ENCODE measurements around the gene MGAM2.

MGAM2 gene

DNA sequence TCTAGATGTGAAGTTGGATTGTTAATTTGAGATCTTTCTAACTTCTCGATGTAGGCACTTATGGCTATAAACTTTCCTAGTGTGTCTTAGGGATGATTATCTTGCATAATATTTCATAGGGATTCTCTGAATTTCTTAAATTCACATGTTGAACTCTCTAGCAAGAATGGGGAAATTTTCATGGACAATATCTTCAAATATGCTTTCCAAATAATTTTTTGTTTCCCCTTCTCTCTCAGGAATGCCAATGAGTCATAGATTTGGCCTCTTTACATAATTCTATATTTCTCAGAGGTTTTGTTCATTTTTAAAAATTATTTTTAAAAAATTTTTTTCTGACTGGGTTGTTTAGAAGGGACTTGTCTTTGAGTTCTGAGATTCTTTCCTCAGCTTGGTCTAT lies 68.9 kb downstream of the MGAM2 start:
- no peak for DNase-seq

DNA sequence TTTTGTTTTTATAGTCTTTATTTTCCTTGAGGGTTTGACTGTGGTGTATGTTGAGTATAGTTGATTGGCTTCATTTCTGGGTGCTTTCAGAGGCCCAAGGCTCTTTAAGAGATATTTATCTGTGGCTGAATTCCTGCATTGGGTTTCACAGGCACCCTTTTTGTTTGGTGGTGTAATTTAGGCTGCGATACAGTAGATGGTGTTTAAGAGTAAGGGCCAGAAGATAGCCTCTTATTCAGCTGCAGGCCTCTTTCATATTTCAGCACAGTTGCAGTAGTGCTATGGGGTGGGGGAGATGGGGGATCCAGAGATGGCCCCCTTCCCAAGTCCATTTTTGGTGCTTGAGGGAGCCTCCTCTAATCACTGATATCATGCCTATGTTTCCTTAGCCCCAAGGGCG lies 69.7 kb downstream of the MGAM2 start:
- no peak for DNase-seq

DNA sequence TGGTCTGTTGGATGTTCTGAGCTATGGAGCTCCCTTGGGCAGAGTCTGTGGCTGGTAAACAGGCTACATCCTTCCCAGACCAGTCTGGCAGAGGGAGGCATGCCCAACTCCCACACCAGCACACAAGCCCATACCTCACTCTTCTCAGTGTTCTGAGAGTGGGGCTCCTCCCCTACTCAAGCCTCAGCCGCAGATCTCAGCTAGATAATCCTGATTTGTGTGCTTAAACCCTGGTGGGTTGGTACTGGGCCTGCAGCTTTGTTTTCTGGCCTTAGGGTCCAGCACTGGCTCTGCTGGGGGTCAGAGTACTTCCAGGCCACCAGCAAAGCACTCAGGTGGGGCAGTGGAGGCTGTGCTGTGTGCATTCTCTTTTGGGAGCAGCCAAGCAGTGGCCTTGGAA lies 70.4 kb downstream of the MGAM2 start:
- no peak for DNase-seq

GRCh38 chr7:142185069-142185468 lies 73.6 kb downstream of the MGAM2 start:
- no peak for DNase-seq

DNA sequence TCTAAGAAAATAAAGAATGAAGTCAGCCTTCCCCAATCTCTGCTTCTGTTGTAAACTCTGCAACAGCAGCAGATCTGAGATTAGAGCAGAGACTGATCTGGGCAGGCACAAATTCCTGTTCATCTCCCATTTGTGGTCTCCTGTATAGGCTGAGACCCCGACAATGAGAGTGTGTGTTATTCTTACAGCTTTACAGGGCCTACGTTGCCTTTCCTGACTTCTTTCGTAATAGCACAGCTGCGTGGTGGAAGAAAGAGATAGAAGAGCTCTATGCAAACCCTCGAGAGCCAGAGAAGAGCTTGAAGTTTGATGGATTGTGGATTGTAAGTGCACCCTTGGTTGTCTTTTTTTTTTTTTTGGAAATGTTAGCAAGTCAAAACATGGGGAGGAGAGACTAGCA lies 74.3 kb downstream of the MGAM2 start:
- no peak for DNase-seq

DNA sequence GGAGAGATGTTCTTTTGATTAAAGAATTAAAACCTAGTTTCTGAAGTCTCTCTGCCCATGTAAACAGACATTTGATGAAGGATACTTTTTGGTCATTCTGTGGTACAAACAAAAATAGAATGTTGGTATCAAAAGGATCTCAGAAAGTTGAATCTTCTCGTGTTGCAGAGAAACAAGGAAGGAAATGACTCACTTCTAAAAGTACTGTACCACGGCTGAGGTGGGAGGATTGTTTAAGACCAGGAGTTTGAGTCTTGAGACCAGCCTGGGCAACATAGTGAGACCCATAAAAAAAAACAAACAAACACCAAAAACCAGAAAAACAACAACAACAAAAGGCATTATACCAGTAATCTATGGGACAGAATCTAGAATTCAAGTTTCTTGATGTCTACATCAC lies 76.6 kb downstream of the MGAM2 start:
- no peak for DNase-seq

DNA sequence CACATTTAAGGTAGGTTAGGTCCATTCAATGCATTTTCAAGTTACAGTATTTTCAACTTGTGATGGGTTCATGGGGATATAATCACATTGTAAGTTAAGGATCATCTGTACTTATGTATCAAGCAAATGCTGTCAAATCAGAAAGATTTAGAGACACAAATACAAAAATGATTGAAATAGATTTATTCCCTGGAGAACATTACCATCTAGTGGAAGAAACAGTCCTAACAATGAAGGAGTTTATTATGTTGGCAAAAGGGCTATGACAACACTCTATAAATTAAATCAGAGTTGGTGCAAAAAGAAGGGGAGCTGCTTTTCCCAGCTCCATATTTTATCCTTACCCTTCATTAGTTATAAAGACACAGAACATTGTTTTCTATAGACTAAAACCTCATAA lies 77.3 kb downstream of the MGAM2 start:
- no peak for DNase-seq

GRCh38 chr7:142194201-142194600 lies 82.7 kb downstream of the MGAM2 start:
- no peak for DNase-seq

DNA sequence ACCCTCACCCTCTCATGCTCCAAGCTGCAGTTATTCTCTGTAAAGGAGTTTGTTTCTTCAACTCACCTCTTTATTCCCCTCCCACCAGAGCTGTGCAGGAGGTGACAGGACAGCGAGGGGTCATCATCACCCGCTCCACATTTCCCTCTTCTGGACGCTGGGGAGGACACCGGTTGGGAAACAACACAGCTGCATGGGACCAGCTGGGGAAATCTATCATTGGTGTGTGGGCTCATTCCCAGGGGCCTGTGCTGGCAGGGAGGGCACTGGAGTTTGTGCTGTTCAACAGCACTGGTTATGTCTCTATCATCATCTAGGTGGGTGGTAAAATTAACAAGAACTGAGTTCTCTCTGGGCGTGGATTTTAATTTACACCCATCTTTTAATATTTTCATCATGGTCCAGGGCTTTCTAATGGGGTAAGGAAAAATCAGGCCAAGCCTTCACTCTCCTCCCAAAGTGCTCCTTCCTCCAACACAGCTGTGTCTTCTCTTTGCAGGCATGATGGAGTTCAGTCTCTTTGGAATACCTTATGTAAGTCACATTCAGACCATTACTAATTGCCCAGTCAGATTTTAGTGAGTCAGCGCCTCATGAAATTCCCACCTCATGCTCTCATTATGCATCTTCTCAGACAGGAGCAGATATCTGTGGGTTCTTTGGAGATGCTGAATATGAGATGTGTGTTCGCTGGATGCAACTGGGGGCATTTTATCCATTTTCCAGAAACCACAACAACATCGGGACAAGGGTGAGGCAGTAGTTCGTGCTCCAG lies 84.7 kb downstream of the MGAM2 start:
- no peak for DNase-seq

DNA sequence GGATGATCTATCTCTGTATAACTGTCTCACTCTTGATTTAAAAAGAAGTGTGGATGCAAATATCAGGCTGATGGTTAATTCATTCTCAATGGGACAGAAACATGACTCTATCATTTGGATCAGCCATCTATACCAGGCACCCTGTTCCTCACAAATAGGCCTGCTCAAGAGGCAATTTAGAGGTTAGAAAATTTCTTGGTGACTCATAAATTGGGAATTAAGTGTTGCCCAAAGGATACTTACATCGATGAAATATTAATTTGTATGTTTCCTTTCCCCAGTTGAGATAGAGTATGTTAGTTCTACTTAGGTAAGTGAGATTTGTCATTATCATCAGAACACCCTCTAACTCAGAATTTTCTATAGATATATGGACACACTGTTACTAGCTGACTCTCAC lies 88.7 kb downstream of the MGAM2 start:
- DNase-seq, result no peak

DNA sequence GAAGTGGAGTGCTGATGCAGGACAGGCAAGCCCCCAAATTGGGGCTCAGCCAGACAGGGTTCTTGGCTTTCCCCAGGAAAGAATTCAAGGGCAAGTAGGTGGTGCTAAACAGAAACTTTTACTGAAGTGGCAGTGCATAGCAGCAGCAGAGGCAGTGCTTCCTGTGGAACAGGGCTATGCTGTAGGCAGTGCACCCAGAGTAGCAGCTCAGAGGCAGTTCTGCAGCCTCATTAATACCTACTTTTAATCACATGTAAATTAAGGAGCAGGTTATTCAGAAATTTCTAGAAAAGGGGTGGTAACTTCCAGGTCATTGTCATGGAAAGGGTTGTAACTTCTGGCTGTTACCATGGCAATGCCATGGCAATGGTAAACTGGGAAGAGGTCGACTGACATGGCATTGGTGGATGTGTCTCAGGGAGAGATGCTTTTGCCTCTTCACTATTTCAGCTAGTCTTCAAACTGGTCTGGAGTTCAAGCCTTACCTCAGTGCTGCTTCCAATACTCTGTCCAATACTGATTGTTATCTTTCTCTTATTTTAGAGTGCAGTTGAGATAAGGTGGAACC lies 117.1 kb downstream of the MGAM2 start:
- DNase-seq, result no peak

- DNase-seq, result no peak
Observed at GRCh38 chr7:142231716-142232115, 120.2 kb downstream of the MGAM2 start.

- DNase-seq, result no peak
Observed at GRCh38 chr7:142240546-142240945, 129.0 kb downstream of the MGAM2 start.

DNA sequence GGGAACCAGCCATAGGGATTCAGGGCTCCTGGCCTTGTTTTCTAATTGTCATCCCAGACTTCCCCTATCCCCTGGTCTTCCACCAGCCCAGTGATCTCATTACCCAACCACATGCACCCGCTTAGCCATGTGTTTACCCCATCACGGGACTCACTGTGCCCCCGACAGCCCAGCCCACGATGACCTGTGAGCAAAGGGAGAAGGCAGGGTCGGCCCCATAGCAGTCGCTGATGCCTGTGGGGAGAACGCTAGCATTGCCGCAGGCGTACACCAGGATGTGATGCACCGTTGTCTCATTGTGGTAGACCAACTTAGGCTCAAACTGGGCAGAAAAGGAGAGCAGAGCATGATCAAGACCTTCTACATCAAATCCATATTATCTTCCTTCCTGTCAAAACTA lies 132.3 kb downstream of the MGAM2 start:
- DNase-seq, result no peak

DNA sequence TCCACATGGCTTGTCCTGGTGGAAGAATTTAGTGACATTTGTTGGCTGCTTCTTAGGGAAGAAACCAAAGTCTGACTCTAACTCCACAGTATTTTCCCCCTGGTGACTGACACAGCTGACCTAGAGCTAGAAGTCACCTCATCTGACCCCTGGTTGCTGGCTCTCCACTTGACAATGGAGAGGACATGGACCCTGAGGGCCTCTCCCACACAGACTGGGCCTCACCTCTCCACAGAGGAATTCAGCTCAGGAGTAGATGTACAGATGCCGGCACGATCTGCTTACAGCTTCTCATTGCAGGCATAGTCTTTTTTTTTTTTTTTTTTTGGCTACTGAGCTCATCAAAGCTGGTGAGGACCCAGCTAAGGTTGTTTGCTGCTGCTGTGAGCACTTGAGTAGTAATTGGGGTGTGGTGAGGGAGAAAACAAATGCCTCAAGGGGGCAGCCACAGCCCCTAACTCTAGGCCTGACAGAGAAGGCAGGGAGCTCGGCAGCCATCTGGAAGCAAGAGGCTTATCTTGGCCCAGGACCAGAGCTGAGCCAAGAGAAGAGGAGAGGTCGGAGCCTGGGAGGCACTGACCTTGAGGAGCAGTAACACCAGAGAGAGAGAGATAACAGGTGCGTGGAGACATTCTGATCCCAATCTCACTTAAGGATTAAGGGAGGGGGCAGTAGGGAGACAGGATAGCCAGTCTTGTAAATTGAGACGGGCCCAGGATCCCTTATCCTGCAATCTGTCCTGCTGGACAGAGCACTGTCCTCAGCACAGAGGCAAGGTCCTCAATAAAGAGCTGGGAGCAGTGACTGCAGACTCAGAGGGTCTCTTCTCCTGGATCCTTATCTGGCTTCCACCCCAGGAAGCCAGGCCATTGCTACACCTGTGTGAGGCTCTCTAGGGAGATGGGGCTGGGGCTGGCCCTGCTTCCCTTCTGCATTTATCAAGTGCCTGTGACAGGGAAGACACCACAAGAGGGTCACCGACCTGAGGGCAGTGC lies 136.9 kb downstream of the MGAM2 start:
- DNase-seq, result no peak

DNA sequence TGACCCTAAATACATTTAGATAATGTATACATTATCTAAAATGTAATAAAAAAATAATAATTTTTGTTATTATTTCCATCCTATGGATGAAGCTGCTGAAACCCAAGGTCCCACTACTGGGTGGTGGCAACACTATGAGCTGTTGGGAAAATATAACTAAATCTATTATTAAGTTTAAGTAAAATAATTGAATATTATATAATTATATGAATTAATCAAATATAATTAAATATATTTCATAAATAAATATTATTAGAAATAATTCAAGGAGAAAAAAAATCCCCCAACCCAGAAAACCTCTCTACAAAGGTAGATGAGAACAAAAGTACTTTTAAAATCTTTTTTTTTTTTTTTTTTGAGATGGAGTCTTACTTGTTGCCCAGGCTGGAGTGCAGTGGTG lies 138.4 kb downstream of the MGAM2 start:
- no peak for DNase-seq

DNA sequence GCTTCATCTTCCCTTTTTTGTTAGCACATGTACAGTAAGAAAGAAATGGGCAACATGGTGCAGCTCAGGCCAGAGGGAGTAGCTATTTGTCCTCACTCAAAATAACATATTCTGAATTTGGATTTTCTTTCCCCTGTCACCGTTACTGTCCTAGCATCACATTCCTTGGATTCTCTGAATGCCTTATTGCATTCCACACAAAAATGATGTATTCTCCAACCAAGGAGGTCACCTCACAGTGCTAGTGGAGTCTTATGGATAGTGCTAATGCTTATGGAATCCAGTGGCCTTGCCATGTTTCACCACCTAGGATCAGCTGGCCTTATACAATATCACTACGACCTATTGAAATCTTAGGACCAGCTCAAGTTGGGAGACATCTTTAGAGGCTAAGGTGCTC lies 139.2 kb downstream of the MGAM2 start:
- no peak for DNase-seq

DNA sequence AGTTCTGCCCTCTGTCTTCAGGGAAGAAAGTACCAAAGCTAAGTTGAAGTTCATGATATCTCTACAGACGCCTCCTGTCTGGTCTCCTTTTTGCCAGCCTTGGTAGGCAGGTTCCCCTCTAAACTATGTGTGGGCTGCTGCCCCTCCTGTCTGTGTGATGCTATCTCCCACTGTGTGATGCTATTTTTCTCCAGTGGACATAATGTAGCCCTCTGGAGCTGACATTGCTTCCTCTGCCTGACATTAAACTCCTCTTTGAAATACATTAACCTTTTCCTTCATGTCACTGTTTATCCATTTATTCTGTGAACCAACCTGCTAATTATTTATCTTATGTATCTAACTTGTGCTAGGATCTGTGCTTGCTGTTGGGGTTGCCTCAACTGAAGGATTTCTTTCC lies 146.4 kb downstream of the MGAM2 start, which contains the start of gene PRSS58:
Gene PRSS58, minus strand, starts transcription at position 101 of the 400 bp plus-strand sequence. CDS start 351 bp downstream, outside the sequence.
- no peak for DNase-seq

DNA sequence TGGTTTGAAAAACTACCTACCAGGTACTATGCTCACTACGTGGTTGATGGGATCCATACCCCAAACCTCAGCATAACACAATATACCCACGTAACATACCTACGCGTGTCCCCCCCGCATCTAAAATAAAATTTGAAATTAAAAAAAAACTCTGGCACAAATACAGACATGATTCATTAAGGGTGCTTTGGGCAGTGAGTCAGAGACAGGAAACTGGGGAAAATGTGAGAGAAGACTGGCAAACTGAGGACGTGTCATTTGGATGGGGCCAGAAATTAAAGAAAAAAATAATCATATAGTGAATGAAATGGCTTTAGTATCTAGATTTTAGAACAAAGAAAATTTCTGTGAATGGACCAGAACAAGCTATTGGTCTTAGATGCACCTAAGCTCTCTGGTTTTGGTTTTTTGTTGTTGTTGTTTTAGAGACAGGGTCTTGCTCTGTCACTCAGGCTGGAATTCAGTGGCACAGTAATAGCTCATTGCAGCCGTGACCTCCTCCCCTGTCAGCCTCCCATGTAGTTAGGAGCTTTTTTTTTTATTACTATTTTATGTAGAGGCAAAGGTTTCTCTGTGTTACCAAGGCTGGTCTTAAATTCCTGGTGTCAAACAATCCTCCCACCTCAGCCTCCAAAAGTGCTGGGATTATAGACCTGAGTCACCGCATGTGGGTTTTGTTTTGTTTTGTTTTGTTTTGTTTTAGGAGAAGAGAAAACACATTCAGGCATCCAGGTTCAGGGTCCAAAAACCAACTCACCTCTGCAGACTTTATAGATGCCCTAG lies 152.3 kb downstream of the MGAM2 start:
- no peak for DNase-seq

All from right forelimb (tissue), 1 donor.